GM19467 (cell line): ENCODE data around the gene DCTN5.

Source experiments
- ATAC-seq: cut with Tn5 transposase; IDR thresholded peaks from one replicate; pipeline ENCODE4 v1.9.1; 2021; ENCODE audit warnings: mild to moderate bottlenecking, moderate library complexity; ENCODE audit not compliant: unreplicated experiment

DCTN5 gene

DNA sequence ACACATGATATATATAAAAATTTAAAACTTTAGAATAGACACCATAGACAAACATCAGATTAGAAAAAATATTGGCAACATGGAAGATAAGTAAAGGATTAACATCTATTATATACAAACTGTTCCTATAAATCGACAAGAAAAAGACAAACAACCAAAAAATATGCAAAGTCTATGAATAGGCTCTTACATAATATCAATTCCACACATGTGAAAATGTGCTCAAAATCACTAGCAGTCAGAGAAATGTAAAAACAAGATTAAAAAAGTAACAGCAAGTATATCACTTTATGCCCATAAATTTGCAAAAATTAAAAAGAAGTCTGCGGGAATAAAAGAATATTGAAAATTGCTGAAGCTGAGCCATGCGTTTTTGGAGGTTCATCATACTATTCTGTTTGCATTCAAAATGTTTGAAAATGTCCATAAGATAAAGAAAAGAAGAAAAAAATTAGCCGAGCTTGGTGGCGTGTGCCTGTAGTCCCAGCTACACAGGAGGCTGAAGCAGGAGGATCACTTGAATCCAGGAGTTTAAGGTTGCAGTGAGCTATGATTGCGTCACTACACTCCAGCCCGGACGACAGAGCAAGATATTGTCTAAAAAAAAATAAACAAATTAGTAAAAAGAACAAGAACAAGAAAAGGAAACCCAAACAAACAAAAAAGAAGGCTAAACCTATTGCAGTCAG lies 83.0 kb downstream of the DCTN5 start:
- no peak for ATAC-seq

DNA sequence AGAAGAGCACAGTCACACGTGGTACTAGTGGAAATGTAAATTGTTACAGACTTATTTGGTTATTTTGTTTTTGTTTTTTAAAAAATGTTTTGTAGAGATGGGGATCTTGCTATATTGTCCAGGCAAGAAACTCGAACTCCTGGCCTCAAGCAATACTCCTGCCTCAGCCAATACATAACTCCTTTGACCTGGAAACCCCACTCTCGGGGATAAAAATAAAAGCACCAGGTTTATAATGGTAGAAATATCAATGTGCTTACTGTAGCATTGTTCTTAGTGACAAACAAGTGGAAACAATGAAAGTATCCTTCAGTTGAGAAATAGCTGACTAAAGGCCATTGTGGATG lies 83.5 kb downstream of the DCTN5 start:
- no peak for ATAC-seq

DNA sequence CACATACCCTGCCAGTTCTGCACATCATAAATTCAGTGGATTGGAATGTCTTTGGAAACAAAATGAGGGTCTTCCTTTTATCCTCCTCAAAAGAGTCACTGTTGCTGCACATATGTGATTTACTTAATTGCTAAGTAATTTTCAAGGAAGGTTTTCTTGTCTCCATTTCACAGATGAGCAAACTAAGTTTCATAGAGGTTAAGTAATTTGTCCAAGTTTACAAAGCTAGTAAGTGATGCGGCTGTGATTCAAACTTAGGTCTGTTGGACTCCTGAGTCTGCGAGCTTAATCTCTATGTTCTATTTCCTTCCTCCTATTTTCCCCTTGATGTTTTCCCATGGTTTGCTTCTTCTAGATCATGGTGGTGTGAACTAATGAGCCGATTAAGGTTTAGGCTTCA lies 85.4 kb downstream of the DCTN5 start:
- no peak for ATAC-seq
